Body of pancreas (tissue), 4 donors: ENCODE results near the gene SLC6A13.

Source experiments
- POLR2A ChIP-seq, 3 donors: fragments of 450-650 bp; IDR thresholded peaks; one replicate each; pipeline ENCODE4 v1.6.1; 2016; ENCODE audit warnings: antibody characterized with exemption in 3 of 3, mild to moderate bottlenecking in 2 of 3
- TF ChIP-seq, protein P1 (sequence below), 7 experiments: fragments of 450-650 bp in 4 of 7; fragments of 200-600 bp in 3 of 7; sonication (generic) in 3 of 7; IDR thresholded peaks; one replicate each; pipeline ENCODE4 v1.5.1; 2016 to 2019; ENCODE audit warnings: antibody characterized with exemption in 7 of 7

DNA sequence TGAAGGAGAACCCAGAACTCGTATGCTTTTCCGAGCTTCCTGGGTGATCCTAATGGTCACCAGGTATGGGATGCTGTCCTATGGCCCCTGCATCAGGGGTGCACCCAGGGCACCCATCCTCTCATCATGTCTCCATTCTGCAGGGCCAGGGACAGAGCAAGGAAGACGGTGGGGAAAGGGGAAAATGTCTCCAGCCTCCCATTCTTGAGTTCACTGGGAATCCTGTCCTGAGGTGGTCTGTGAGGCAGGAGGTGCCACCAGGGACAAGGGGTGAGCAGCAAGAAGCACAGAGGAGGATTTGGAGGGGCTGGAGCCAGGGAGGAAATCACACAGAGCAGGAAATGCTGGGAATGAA, 33.8 kb downstream of the SLC6A13 start:
- TF ChIP-seq, protein P1, sequence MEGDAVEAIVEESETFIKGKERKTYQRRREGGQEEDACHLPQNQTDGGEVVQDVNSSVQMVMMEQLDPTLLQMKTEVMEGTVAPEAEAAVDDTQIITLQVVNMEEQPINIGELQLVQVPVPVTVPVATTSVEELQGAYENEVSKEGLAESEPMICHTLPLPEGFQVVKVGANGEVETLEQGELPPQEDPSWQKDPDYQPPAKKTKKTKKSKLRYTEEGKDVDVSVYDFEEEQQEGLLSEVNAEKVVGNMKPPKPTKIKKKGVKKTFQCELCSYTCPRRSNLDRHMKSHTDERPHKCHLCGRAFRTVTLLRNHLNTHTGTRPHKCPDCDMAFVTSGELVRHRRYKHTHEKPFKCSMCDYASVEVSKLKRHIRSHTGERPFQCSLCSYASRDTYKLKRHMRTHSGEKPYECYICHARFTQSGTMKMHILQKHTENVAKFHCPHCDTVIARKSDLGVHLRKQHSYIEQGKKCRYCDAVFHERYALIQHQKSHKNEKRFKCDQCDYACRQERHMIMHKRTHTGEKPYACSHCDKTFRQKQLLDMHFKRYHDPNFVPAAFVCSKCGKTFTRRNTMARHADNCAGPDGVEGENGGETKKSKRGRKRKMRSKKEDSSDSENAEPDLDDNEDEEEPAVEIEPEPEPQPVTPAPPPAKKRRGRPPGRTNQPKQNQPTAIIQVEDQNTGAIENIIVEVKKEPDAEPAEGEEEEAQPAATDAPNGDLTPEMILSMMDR (IDR thresholded peaks at IDR 0.05), result no peak
- no peak for TF ChIP-seq POLR2A (IDR thresholded peaks at IDR 0.05)
